HG02885 (cell line): ENCODE results near the gene PMPCB.
"Not testable (repeated sequence)": the region's sequence is repeated elsewhere in the genome, so short reads cannot be mapped to it uniquely, and the experiment has no call there.

Source experiments
- ATAC-seq: cut with Tn5 transposase; IDR thresholded peaks from one replicate; pipeline ENCODE4 v1.9.1; 2021; ENCODE audit warnings: mild to moderate bottlenecking; ENCODE audit not compliant: unreplicated experiment, poor library complexity

Gene PMPCB, protein sequence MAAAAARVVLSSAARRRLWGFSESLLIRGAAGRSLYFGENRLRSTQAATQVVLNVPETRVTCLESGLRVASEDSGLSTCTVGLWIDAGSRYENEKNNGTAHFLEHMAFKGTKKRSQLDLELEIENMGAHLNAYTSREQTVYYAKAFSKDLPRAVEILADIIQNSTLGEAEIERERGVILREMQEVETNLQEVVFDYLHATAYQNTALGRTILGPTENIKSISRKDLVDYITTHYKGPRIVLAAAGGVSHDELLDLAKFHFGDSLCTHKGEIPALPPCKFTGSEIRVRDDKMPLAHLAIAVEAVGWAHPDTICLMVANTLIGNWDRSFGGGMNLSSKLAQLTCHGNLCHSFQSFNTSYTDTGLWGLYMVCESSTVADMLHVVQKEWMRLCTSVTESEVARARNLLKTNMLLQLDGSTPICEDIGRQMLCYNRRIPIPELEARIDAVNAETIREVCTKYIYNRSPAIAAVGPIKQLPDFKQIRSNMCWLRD

DNA sequence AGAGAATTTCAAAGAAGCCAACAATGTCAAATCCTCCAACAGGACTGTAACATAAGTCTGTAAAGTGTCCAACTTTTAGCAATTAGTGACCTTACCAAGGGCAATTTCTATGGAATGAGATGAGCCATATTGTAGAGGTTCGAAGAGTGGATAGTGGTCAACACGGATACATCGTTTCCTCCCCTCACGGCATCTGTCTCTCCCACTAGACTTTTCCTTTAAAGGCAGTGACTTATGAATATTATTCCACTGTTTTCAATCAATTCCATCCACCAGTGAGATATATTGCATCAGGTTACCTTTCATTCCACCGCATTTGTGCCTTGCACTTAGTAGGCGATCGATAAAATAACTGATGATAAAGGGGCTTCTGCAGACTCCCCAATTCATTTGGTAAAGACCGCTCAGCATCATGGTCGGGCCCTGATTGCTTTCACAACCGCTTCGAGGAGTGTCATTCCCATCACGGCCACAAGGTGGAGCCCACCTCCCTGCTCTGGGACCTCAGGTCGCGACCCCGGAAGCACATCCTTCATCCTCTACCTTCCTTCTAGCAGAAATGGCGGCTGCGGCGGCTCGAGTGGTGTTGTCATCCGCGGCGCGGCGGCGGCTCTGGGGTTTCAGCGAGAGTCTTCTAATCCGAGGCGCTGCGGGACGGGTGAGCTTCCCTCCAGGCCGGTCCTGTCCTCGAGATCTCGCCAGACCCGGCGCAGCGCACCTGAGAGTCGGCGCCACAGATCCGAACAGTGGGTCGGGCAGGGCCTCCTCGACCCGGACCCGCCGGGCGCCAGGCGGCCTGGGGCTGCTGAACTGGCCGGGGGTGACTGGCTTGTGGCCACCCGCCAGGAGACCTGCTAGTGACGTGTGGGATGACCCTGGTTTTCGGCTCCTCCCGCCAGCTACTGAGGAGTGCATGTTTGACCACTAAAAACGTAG, at the start of gene PMPCB:
PMPCB (plus strand) TSS at position 535 of the 936 bp plus-strand sequence; CDS start at position 560, 25 bp downstream.
- ATAC-seq = peak; percentile 92

DNA sequence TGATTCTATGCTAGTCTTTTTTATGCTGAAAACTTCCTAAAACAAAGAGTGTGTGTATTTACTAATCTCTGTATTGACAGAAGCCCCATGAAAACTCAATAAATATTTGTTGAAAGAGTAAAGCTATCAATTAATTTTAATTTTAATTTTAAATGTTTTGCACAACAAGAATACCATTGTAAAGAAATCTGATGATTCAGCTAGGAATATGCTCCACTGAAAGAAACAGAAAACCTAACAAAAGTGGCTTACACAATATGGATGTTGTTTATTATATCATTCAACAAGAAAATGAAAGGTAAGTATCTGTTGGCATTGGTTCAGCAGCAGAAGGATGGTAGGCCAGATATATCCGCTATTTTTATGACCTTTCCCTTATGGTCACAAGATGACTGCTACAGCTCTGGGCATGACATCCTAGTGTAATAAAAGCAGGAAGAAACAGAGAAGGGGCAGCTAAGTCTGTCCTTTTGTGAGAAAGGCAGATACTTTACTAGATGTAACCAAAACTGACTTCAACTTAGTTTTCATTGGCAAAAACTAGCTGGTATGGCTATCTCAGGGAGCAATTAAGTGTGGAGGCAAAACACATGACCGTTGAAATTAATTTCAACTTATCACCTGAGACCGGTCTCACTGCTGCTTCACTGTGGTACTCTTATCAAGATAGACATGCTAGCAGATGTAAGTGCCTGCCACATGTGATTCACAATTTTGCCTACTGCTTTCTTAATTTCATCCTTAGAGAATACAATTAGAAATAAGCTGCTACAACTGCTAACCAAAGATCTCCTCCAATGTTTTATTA, 43.3 kb upstream of the PMPCB start:
- not testable (repeated sequence) for ATAC-seq

DNA sequence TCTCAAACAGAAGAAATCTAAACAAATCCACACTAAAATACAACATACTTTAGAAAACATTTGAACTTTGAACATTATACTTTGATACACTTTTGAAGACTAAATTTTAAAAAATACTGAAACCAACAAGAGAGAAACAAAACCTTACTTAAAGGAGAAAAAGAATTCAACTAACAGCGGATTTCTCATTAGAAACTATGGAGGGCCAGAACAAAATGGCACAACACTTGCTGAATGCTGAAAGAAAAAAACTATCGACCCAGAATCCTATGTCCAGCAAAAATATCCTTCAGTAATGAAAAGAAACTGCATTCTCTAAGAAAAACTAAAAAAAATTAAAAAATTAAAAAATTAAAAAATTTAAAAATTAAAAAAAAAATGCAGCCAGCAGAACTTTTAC, 33.2 kb upstream of the PMPCB start:
- ATAC-seq = not testable (repeated sequence)

DNA sequence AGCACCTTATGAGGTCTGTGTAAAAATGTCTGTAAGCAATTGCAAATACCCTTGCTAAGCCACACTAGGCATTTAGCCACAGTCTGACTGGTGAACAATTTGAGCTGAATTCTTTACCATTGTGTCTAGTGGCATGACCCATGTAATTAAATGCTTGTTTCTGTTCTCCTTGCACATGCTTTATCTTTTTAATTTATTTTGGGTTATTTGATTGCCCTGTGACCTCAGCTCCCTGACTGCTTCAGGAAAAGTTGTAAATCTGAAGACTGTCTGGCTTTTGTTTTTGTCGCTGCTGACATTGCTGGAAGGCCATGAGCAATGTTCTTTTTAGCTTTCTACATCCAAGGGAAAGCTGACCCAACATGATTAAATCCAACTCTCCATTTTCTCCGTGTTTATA, 31.0 kb upstream of the PMPCB start:
- not testable (repeated sequence) for ATAC-seq

DNA sequence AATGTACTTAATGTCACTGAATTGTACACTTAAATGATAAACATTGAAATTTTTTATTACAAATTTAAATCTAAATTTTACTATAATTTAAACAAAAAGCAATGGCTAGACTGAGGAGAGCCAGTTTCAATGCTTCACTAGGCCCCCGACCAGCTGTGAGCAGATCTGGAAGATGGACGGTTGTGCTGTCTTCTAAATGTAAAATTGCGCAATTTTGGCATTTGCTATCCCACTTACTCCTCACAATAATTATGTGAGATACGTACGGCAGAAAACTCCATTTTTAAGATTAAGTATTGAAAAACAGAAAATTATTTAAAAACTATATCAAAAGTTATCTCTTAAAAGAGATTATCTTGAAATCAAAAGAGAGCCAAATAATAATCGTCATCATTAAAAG, 23.9 kb upstream of the PMPCB start:
- ATAC-seq = not testable (repeated sequence)

DNA sequence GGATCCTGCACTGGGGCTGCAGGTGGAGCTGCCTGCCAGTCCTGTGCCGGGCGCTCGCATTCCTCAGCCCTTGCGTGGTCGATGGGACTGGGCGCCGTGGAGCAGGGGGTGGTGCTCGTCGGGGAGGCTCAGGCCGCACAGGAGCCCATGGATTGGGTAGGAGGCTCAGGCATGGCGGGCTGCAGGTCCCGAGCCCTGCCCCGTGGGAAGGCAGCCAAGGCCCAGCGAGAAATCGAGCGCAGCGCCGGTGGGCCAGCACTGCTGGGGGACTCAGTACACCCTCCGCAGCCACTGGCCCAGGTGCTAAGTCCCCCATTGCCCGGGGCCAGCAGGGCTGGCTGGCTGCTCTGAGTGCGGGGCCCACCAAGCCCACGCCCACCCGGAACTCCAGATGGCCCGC, 22.4 kb upstream of the PMPCB start:
- ATAC-seq = not testable (repeated sequence)

DNA sequence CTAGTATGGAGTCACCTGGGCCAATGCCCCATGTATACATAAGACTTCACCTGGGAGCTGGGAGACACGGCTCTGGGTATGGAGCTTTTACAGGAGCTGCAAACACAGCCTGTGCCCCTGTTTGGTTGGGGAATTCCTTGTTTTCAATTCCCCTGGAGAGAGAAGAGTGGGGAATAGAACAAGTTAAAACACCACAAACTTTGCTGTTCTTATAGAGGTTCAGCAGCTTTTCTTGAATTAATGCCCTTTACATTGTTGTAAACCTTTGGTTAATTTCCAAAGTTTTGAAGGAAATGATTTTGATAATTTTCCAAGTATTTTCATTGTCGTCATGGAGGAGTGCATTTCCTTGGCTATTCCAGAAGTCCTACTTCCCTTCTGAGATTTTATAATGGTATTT, 19.0 kb upstream of the PMPCB start:
- not testable (repeated sequence) for ATAC-seq

DNA sequence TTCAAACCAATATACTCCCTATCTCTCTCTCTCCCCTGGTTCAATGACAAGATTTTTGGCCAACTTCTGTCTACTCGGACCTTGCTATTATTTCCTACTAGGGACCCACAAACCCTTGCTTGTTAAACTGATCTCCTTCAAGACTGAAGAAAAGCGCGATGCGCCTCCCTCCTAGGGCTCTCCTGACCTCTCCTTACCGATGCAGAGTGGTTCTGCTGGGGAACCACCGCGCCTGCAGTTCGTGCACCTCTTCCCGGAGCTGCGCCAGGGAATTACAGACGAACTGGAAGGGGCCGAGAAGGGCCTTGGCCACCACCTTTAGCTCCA, 17.6 kb upstream of the PMPCB start:
- peak; percentile 45 for ATAC-seq

DNA sequence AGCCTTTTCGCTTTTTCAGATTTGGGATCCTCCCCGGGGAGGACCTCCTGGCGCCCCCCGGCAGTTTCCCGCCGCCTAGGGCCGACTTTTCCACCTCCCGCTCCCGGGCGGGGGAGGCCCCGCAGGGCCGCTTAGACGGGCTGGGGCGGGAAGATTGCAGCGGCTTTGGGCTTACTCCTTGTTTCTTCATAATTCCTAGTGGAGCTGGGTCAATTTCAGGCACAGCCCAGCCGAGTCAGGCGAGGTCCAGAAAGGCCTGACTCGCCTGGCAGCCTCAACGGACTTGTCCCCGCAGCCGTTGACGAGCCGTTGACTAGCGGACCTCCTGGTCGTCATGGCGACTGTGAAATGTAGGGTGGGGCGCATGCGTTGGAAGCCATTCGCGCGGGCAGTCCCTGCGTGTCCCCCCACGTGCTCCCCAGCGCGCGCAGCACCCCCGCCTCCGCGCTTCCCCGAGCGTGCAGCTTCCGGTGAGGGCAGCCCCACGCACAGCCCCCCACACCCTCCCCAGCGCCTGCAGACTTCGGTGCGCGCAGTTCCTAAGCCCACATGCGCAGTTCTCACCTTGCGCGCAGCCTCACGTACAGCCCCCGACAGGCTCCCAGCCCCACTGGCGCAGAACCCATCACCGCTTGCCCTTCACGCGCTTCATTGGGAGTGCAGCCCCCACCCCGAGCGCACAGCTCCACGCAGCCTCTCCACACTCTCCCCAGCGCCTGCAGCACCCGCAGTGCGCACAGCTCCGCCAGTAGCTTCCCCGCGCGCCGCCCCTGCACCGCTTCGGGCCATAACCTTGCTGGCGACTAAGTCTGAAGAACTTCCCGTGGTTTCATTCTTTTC, 17.1 kb upstream of the PMPCB start:
- peak; percentile 92 for ATAC-seq

DNA sequence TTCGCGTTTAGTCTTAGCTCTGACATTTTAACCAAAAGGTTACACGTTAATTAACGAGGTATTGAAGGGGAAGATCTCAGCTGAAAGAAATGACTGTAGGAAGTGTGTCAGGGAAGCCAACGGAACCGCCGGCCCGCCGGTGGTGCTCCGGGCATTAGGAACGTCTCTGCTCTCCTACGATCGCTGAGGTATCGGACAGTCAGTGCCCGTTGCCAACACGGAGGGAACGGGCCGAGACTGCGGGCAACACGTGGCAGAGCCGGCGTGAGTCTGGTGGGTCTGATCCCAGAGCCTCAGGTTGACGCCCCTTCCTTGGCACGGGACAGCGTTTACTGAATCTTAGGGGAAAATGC, 16.5 kb upstream of the PMPCB start:
- ATAC-seq = not testable (repeated sequence)

DNA sequence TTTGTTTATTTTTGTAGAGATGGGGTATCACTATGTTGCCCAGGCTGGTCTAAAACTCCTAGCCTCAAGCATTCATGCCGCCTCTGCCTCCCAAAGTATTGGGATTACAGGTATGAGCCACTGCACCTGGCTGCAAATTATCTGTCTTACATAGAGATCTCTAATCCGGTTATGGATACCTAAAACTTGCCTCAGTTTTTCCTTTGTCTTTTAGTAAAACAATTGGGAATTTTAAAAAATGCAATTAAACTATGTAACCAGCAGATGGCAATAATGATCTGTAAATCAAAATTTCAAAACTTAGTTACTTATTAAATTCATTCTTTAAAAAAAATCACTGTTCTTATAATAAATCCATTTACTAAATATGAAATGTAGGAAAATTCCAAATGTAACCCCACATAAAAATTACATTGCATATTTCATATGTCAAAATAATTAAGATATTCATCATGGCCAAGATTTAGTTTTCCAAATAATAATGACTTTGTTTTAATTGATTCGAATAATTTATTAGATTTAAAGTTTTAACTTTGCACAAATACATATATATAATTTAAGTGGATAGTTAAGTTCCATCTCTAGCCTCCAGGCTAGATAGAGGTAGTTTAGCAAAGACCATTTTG, 14.3 kb upstream of the PMPCB start:
- ATAC-seq = not testable (repeated sequence)

DNA sequence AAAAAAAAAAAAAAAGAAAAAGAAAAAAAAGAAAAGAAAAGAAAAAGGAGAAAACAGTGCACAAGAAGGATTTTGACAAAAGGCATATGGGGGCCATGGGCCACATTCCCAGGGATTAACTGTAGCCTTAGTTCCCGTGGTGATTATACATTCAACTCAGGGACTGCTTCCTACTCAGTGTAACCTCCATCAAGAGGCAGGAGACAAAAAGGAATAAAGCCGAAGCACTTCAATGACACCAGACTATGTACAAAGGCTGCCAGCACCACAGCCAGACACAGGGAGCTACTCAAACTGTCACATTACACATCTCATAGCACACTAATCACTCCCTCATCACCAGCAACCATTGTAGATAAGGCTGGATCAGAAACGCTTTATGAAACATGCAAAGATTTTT, 5.1 kb upstream of the PMPCB start:
- no peak for ATAC-seq

DNA sequence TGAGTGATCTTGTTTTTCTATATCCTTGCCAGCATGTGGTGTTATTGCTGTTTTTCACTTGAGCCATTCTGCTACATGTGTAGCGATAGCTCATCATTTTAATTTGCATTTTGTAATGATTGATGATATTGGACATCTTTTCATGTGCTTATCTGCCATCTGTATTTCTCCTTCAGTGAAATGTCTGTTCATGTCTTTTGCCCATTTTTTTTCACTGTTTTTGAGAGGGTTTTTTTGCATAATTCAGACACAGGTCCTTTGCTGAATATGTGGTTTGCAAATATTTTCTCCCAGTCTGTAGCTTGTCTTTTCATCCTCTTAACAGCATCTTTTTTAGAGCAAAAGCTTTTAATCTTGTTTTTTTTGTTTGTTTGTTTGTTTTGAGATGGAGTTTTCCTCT, 3.7 kb upstream of the PMPCB start:
- ATAC-seq = no peak

DNA sequence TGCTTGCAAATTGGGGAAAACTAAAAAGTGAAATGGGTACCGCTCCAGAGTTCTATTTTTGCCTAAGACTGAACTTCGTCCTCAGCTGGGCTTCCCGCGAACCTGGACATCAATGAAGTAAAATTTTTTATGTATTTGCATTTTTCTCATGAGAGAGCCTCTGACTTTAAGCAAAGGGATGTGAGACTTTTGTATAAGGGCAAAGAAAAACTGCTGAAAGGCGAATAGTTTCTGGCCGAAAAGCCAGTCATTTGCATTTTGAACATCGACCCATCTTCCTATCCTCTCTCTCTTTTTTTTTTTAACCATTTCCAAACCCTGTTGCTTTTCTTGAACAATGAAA, 573 bp downstream of the PMPCB start:
- ATAC-seq = peak; percentile 14

DNA sequence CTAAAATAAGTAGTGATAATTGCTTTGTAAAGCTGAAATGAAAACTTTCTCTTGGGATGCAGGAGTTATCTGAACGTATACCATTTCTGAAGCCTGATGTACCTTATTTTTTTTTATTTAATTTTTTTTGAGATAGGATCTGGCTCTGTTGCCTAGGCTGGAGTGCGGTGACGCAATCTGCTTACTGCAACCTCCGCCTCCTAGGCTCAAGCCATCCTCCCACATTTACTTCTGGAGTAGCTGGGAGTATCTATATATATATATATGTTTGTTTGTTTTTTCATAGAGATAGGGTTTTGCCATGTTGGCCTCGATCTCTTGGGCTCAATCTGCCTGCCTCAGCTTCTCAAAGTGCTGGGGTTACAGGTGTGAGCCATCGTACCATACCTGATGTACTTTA, 2.4 kb downstream of the PMPCB start:
- no peak for ATAC-seq

DNA sequence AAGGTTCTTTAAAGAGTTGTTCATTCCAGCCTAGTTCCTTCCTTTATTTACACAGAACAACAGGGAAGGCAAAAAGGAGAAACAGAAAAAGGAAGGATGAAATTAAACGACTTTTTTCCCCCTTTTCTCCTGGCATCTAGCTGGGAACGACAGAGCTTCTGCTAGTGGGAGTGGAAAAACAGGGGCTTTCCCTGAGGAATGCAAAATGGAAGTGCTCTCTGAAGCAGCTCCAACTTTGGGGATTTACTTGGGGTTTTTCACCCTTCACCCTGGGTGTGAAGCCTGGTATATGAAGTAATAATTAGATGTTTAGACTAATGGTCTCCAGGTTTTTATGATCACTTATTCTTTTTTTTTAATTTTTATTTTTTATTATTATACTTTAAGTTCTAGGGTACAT, 4.2 kb downstream of the PMPCB start:
- no peak for ATAC-seq

DNA sequence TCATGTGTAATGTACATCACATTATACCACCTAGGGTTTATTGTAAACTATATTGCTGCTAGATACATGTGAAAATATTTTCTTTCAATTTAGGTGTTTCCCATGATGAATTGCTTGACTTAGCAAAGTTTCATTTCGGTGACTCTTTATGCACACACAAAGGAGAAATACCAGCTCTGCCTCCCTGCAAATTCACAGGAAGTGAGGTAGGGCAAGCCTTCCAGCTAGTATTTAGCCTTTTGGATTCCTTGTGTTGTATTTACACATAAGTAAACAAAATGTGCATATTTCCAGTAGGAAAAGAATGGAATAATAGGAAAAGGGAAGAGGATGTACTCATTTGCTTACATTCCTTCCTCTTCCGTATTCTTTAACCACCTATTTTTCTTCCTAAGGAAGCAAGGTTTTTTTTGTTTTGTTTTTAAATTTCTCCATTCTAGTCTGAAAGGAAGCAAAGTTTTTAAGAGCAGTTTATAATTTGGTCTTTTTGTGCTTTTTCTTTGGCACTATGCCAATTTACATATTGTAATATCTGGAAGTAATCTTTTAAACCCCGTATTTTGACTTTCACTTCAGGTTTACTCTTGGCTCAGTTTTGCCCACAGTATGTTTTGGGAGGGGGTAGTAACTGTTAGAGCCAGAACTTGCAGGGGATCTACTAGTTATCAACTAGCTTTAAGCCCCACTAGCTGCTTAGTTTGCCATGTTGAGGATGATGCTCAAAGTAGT, 10.4 kb downstream of the PMPCB start:
- no peak for ATAC-seq

DNA sequence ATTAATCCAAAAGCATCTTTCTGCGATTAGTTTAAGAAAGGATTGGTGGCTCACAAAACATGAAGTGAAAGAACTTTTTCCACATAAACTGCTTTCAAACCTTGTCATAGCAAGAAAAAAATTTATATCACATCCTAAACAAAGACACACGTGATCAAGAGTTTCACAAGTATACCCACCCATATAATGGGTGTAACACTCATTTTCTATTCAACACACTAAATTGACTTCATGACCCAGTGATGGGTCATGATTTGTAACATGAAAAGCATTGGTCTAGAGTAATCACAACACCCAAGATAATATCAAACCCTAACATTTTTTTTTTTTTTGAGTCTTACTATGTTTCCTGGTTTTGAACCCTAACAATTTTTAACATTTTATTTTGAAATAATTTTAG, 17.6 kb downstream of the PMPCB start:
- no peak for ATAC-seq
